H9 (cell line): Measurements from ENCODE around the gene ARPC5. TPM values are rescaled to one million over a fixed set of nuclear protein-coding genes. Genes with fewer than 3 reads are reported as not detected.

Experiments
- DNase-seq: peaks from one replicate; pipeline ENCODE4 v3.0.0-alpha.2; 2017
- H2AFZ ChIP-seq: one replicate; pipeline ENCODE4 v1.6.1; 2013; ENCODE audit warnings: mild to moderate bottlenecking, low read length, control low read depth, moderate library complexity
- H2AK5ac ChIP-seq: 2 replicates; pipeline ENCODE4 v1.6.1; 2013; ENCODE audit warnings: low read length, control low read depth, mixed read lengths; ENCODE audit not compliant: insufficient read length
- H2BK120ac ChIP-seq: one replicate; pipeline ENCODE4 v1.6.1; 2013; ENCODE audit warnings: low read depth, mild to moderate bottlenecking, low read length, control low read depth, inconsistent platforms; ENCODE audit not compliant: poor library complexity, severe bottlenecking
- H2BK12ac ChIP-seq: 2 replicates; pipeline ENCODE4 v1.6.1; 2013; ENCODE audit warnings: low read length, control low read depth, mixed read lengths, low read depth; ENCODE audit not compliant: insufficient read length
- H2BK15ac ChIP-seq: 2 replicates; pipeline ENCODE4 v1.6.1; 2013; ENCODE audit warnings: low read depth, low read length, control low read depth
- H2BK20ac ChIP-seq: one replicate; pipeline ENCODE4 v1.6.1; 2013; ENCODE audit warnings: low read depth, mild to moderate bottlenecking, low read length, control low read depth, inconsistent platforms; ENCODE audit not compliant: poor library complexity, severe bottlenecking
- H2BK5ac ChIP-seq: 2 replicates; pipeline ENCODE4 v1.6.1; 2013; ENCODE audit warnings: low read length, control low read depth, mixed read lengths; ENCODE audit not compliant: insufficient read length
- H3K14ac ChIP-seq: 2 replicates; pipeline ENCODE4 v1.6.1; 2013; ENCODE audit warnings: low read length, control low read depth; ENCODE audit not compliant: insufficient read depth
- H3K18ac ChIP-seq: 2 replicates; pipeline ENCODE4 v1.6.1; 2013; ENCODE audit warnings: low read depth, mild to moderate bottlenecking, mixed read lengths, low read length, control low read depth; ENCODE audit not compliant: insufficient read length
- H3K23ac ChIP-seq: 2 replicates; pipeline ENCODE4 v1.6.1; 2013; ENCODE audit warnings: low read length, control low read depth, mixed read lengths, low read depth; ENCODE audit not compliant: insufficient read length
- H3K23me2 ChIP-seq: 2 replicates; pipeline ENCODE4 v1.6.1; 2013; ENCODE audit warnings: low read depth, mild to moderate bottlenecking, mixed read lengths, low read length, control low read depth; ENCODE audit not compliant: insufficient read length, poor library complexity, severe bottlenecking
- H3K27ac ChIP-seq: 2 replicates; pipeline ENCODE4 v1.5.1; 2013; ENCODE audit warnings: low read length, control low read depth, mixed read lengths, low read depth; ENCODE audit not compliant: insufficient read length
- H3K27me3 ChIP-seq: 2 replicates; pipeline ENCODE4 v1.6.1; 2013; ENCODE audit warnings: low read length, control low read depth, inconsistent platforms; ENCODE audit not compliant: insufficient read depth
- H3K4ac ChIP-seq: 2 replicates; pipeline ENCODE4 v1.6.1; 2013; ENCODE audit warnings: low read depth, mild to moderate bottlenecking, control low read depth, inconsistent platforms, low read length, moderate library complexity
- H3K4me1 ChIP-seq: 2 replicates; pipeline ENCODE4 v1.6.1; 2013; ENCODE audit warnings: low read length, control low read depth, inconsistent platforms; ENCODE audit not compliant: insufficient read depth
- H3K4me2 ChIP-seq: 2 replicates; pipeline ENCODE4 v1.6.1; 2013; ENCODE audit warnings: low read length, control low read depth, mixed read lengths; ENCODE audit not compliant: insufficient read length, insufficient read depth
- H3K56ac ChIP-seq: 2 replicates; pipeline ENCODE4 v1.6.1; 2013; ENCODE audit warnings: low read depth, mild to moderate bottlenecking, mixed read lengths, low read length, control low read depth; ENCODE audit not compliant: insufficient read length
- H3K79me1 ChIP-seq: 2 replicates; pipeline ENCODE4 v1.6.1; 2013; ENCODE audit warnings: low read depth, mild to moderate bottlenecking, moderate library complexity, low read length, control low read depth, inconsistent platforms; ENCODE audit not compliant: insufficient read depth, poor library complexity, severe bottlenecking
- H3K79me2 ChIP-seq: 2 replicates; pipeline ENCODE4 v1.6.1; 2013; ENCODE audit warnings: low read length, control low read depth, inconsistent platforms; ENCODE audit not compliant: insufficient read depth
- H3K9ac ChIP-seq: 2 replicates; pipeline ENCODE4 v1.6.1; 2013; ENCODE audit warnings: low read length, control low read depth, mixed read lengths; ENCODE audit not compliant: insufficient read length; ENCODE audit errors: extremely low read depth
- H3K9me3 ChIP-seq: one replicate; pipeline ENCODE4 v1.6.1; 2013; ENCODE audit warnings: low read depth, low read length, inconsistent platforms; ENCODE audit not compliant: control insufficient read depth
- H3T11ph ChIP-seq: one replicate; pipeline ENCODE4 v1.6.1; 2013; ENCODE audit warnings: mild to moderate bottlenecking, low read length, control low read depth, inconsistent platforms
- H4K20me1 ChIP-seq: one replicate; pipeline ENCODE4 v1.6.1; 2013; ENCODE audit not compliant: control insufficient read depth, insufficient read length, insufficient read depth
- H4K5ac ChIP-seq: 2 replicates; pipeline ENCODE4 v1.6.1; 2013; ENCODE audit warnings: low read depth, mild to moderate bottlenecking, mixed read lengths, low read length, control low read depth; ENCODE audit not compliant: insufficient read length
- H4K8ac ChIP-seq: replicated peaks from 2 replicates; pipeline ENCODE4 v1.6.1; 2013; ENCODE audit warnings: low read length, control low read depth, mixed read lengths, low read depth; ENCODE audit not compliant: insufficient read length
- H4K91ac ChIP-seq: 2 replicates; pipeline ENCODE4 v1.6.1; 2013; ENCODE audit warnings: low read depth, mild to moderate bottlenecking, moderate library complexity, mixed read lengths, low read length, control low read depth; ENCODE audit not compliant: insufficient read length
- H3K27ac Mint-ChIP-seq, 3 experiments: 2 replicates in 2 of 3; 3 replicates in 1 of 3; pipeline ENCODE4 v1.8.0; 2020 to 2021; ENCODE audit warnings: mixed read lengths in 3 of 3, mild to moderate bottlenecking in 1 of 3, moderate library complexity in 1 of 3
- H3K27me3 Mint-ChIP-seq: 2 replicates; pipeline ENCODE4 v1.8.0; 2021; ENCODE audit warnings: low read depth, mild to moderate bottlenecking, moderate library complexity, mixed read lengths
- H3K36me3 Mint-ChIP-seq, 3 experiments: 2 replicates in 2 of 3; 3 replicates in 1 of 3; pipeline ENCODE4 v1.8.0; 2020 to 2021; ENCODE audit warnings: low read depth in 3 of 3, mixed read lengths in 3 of 3; ENCODE audit not compliant: insufficient read depth in 1 of 3
- H3K4me1 Mint-ChIP-seq, 2 experiments: 2 replicates each; pipeline ENCODE4 v1.8.0; 2020; ENCODE audit warnings: mixed read lengths in 2 of 2
- H3K4me3 Mint-ChIP-seq, 2 experiments: 2 replicates in 1 of 2; 3 replicates in 1 of 2; pipeline ENCODE4 v1.8.0; 2020 to 2021; ENCODE audit warnings: mild to moderate bottlenecking in 2 of 2, mixed read lengths in 2 of 2, moderate library complexity in 1 of 2
- H3K9me3 Mint-ChIP-seq, 2 experiments: 2 replicates in 1 of 2; 3 replicates in 1 of 2; pipeline ENCODE4 v1.8.0; 2020; ENCODE audit warnings: mild to moderate bottlenecking in 2 of 2, mixed read lengths in 2 of 2, moderate library complexity in 1 of 2
- WGBS: extraction: QIAGEN DNeasy Blood & Tissue Kit; methylation state at CpG from one replicate; pipeline ENCODE4 v1.1.7; 2013; ENCODE audit warnings: missing lambda C conversion rate, low lambda C conversion rate, mixed read lengths; ENCODE audit not compliant: insufficient read length; ENCODE audit errors: extremely low coverage; 5-methylcytosine and 5-hydroxymethylcytosine counted together
- total RNA-seq: library from RNA; stranded (reverse); gene quantifications from 2 replicates; pipeline ENCODE4 v1.2.1, GENCODE V29; 2021
- TF ChIP-seq, protein P1 (sequence below): fragments of 200-600 bp; sonication (generic); conservative IDR thresholded peaks from 3 replicates; pipeline ENCODE4 v1.8.0; 2021; ENCODE audit warnings: antibody characterized with exemption, mild to moderate bottlenecking

The ARPC5 gene
- total RNA-seq, 1 experiment from 2014 or later = 67.7 TPM

- Histone ChIP-seq H3K9me3 (no peaks in the 10 kb centered on the region), H4K20me1 (no peaks in the 10 kb centered on the region), H2BK120ac (no peak overlapping the region), H4K91ac (no peak overlapping the region), H3K27me3 (no peaks in the 10 kb centered on the region), H3K79me1 (no peaks in the 10 kb centered on the region), H3K4me2 (no peak overlapping the region), H2AK5ac (no peak overlapping the region), H3K9ac (no peak overlapping the region), H3T11ph (no peak overlapping the region), H4K5ac (no peak overlapping the region), H2AFZ (no peak overlapping the region), H3K79me2 (no peaks in the 10 kb centered on the region), H2BK12ac (no peak overlapping the region), H3K23me2 (no peaks in the 10 kb centered on the region), H3K23ac (no peak overlapping the region), H3K14ac (no peak overlapping the region), H2BK5ac (no peak overlapping the region), H2BK15ac (no peak overlapping the region), H4K8ac (no peak overlapping the region), H3K56ac (no peak overlapping the region), H3K4me1 (no peaks in the 10 kb centered on the region), H3K27ac (no peak overlapping the region), H3K18ac (no peak overlapping the region), H2BK20ac (no peak overlapping the region), H3K4ac (no peak overlapping the region)
- TF ChIP-seq, protein P1, sequence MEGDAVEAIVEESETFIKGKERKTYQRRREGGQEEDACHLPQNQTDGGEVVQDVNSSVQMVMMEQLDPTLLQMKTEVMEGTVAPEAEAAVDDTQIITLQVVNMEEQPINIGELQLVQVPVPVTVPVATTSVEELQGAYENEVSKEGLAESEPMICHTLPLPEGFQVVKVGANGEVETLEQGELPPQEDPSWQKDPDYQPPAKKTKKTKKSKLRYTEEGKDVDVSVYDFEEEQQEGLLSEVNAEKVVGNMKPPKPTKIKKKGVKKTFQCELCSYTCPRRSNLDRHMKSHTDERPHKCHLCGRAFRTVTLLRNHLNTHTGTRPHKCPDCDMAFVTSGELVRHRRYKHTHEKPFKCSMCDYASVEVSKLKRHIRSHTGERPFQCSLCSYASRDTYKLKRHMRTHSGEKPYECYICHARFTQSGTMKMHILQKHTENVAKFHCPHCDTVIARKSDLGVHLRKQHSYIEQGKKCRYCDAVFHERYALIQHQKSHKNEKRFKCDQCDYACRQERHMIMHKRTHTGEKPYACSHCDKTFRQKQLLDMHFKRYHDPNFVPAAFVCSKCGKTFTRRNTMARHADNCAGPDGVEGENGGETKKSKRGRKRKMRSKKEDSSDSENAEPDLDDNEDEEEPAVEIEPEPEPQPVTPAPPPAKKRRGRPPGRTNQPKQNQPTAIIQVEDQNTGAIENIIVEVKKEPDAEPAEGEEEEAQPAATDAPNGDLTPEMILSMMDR = no peak
- no peaks in the 10 kb centered on the region for H3K4me1 Mint-ChIP-seq
- no CpG with 5 or more reads among the region's 5 CpGs for WGBS
- no peak overlapping the region for H3K4me3 Mint-ChIP-seq
- no peaks in the 10 kb centered on the region for H3K36me3 Mint-ChIP-seq
- H3K9me3 Mint-ChIP-seq = no peaks in the 10 kb centered on the region; a peak in 1 of 5 replicates
- H3K27me3 Mint-ChIP-seq = peaks cover 2% of the 10 kb centered on the region; the same call in 1 of the 2 replicates
- no peak overlapping the region for H3K27ac Mint-ChIP-seq
- DNase-seq = no peak
Measured at GRCh38 chr1:183645531-183645930, 9.9 kb upstream of the ARPC5 start.
